HepG2 (cell line): ENCODE results near the gene TTBK2. TPM values are rescaled to one million over a fixed set of nuclear protein-coding genes. Genes with fewer than 3 reads are reported as not detected.

Source experiments
- ATAC-seq: fragments of 200-7000 bp; cut with Tn5 transposase; 3 replicates; pipeline ENCODE4 v1.9.1; 2020; ENCODE audit warnings: mild to moderate bottlenecking, moderate library complexity
- BruUV-seq: library from RNA; stranded (reverse); fragments of 400-500 nt; replicated peaks from 2 replicates; lab custom pipeline; 2021; lab: Mats Ljungman, UMichigan
- CTCF ChIA-PET: fragments of 300-600 bp; formaldehyde crosslinking; extraction: SDS; loops from one replicate; lab custom pipeline; 2021; ENCODE audit warnings: low total read pairs, inconsistent platforms, low intra/inter-chr PET ratio; lab: Yijun Ruan, JAX
- POLR2A ChIA-PET: fragments of 350-600 bp; sonication (Branson Sonifier 250); formaldehyde crosslinking; loops from one replicate; lab custom pipeline; 2020; ENCODE audit warnings: antibody characterized with exemption, inconsistent platforms; lab: Yijun Ruan, JAX
- DNase-seq: peaks from one replicate; pipeline ENCODE4 v3.0.0-alpha.2; 2015; ENCODE audit warnings: low spot score
- FAIRE-seq: peaks from 3 replicates; lab custom pipeline; 2011; peaks lifted over from hg19 to GRCh38; lab: Jason Lieb, UNC
- H2AFZ ChIP-seq: one replicate; pipeline ENCODE4 v1.6.1; 2011; ENCODE audit warnings: low read length, inconsistent platforms
- H3K27ac ChIP-seq: fragments of 300-600 bp; 3 replicates; pipeline ENCODE4 v1.8.0; 2011; ENCODE audit warnings: mixed run types, mild to moderate bottlenecking, mixed read lengths, low read length, inconsistent platforms; ENCODE audit not compliant: insufficient read depth; ENCODE audit errors: extremely low read length
- H3K27me3 ChIP-seq, 2 experiments: fragments of 200-600 bp in 1 of 2; 2 replicates in 1 of 2; 3 replicates in 1 of 2; pipeline versions ENCODE4 v1.6.0 to v1.8.0; 2011; ENCODE audit warnings: low read length in 2 of 2, mild to moderate bottlenecking in 2 of 2, moderate library complexity in 2 of 2, inconsistent platforms in 1 of 2; ENCODE audit not compliant: insufficient read depth in 2 of 2, control insufficient read depth in 1 of 2
- H3K36me3 ChIP-seq, 2 experiments: fragments of 200-600 bp in 1 of 2; replicated peaks in 1 of 2; 2 replicates in 1 of 2; 3 replicates in 1 of 2; pipeline versions ENCODE4 v1.5.1 to v1.8.0; 2011; ENCODE audit warnings: low read length in 2 of 2, inconsistent platforms in 1 of 2; ENCODE audit not compliant: insufficient read depth in 2 of 2, control insufficient read depth in 1 of 2
- H3K4me1 ChIP-seq: 2 replicates; pipeline ENCODE4 v1.5.1; 2012; ENCODE audit warnings: low read length, inconsistent platforms; ENCODE audit not compliant: insufficient read depth
- H3K4me2 ChIP-seq: 2 replicates; pipeline ENCODE4 v1.6.0; 2011; ENCODE audit warnings: low read depth, low read length, inconsistent platforms
- H3K4me3 ChIP-seq, 3 experiments: fragments of 200-600 bp in 1 of 3; sonication (generic), shearing (Covaris generic) in 1 of 3; replicated peaks in 1 of 3; 2 replicates each; pipeline ENCODE4 v1.5.1; 2011 to 2016; ENCODE audit warnings: low read length in 3 of 3, inconsistent platforms in 2 of 3, low read depth in 2 of 3, mild to moderate bottlenecking in 2 of 3, control low read depth in 1 of 3, mixed read lengths in 1 of 3; ENCODE audit not compliant: insufficient read depth in 1 of 3
- H3K79me2 ChIP-seq: one replicate; pipeline ENCODE4 v1.6.1; 2011; ENCODE audit warnings: low read length, inconsistent platforms; ENCODE audit not compliant: insufficient read depth
- H3K9ac ChIP-seq: 2 replicates; pipeline ENCODE4 v1.6.0; 2011; ENCODE audit warnings: mild to moderate bottlenecking, low read depth, low read length, inconsistent platforms; ENCODE audit not compliant: insufficient read depth
- H3K9me3 ChIP-seq: 2 replicates; pipeline ENCODE4 v1.5.1; 2012; ENCODE audit warnings: mild to moderate bottlenecking, low read length
- H4K20me1 ChIP-seq: 2 replicates; pipeline ENCODE4 v1.6.0; 2011; ENCODE audit warnings: inconsistent platforms, mild to moderate bottlenecking, low read length, moderate library complexity; ENCODE audit not compliant: insufficient read depth
- ATRX ChIP-seq: sonication (generic); formaldehyde crosslinking; IDR thresholded peaks from 2 replicates; pipeline ENCODE4 v1.4.0; 2020; ENCODE audit warnings: missing genetic modification reagents, borderline replicate concordance
- ELF3 ChIP-seq: IDR thresholded peaks from 2 replicates; pipeline ENCODE4 v1.6.1; 2016; ENCODE audit warnings: missing genetic modification reagents, missing compliant biosample characterization
- GTF3A ChIP-seq: sonication (generic); formaldehyde crosslinking; conservative IDR thresholded peaks from 2 replicates; pipeline ENCODE4 v1.4.0; 2020; ENCODE audit warnings: mild to moderate bottlenecking, missing genetic modification reagents
- KAT2B ChIP-seq: fragments of 150-350 bp; IDR thresholded peaks from 2 replicates; pipeline ENCODE4 v1.6.1; 2014; ENCODE audit warnings: low read depth, low read length, borderline replicate concordance
- MTA1 ChIP-seq: sonication (generic); formaldehyde crosslinking; IDR thresholded peaks from 2 replicates; pipeline ENCODE4 v1.4.0; 2020; ENCODE audit warnings: missing genetic modification reagents, mild to moderate bottlenecking, borderline replicate concordance
- NR2F1 ChIP-seq, 2 experiments: fragments of 450-650 bp in 1 of 2; formaldehyde crosslinking in 1 of 2; IDR thresholded peaks; 2 replicates each; pipeline versions ENCODE4 v1.5.0 to v1.6.1; 2016 to 2020; ENCODE audit warnings: mild to moderate bottlenecking in 1 of 2, missing compliant biosample characterization in 1 of 2, missing genetic modification reagents in 1 of 2, moderate library complexity in 1 of 2
- NR2F6 ChIP-seq, 2 experiments: IDR thresholded peaks; 2 replicates each; pipeline ENCODE4 v1.6.1; 2016; ENCODE audit warnings: antibody characterized with exemption in 1 of 2, mild to moderate bottlenecking in 1 of 2
- POLR2AphosphoS2 ChIP-seq: IDR thresholded peaks from 2 replicates; pipeline ENCODE4 v1.6.1; 2011; ENCODE audit warnings: low read depth, low read length, improper control_type of control experiment
- SIN3A ChIP-seq: IDR thresholded peaks from 2 replicates; pipeline ENCODE4 v1.6.1; 2011; ENCODE audit warnings: low read depth, mild to moderate bottlenecking, control low read depth, low read length, borderline replicate concordance
- SRSF1 ChIP-seq: fragments of 200-400 bp; formaldehyde crosslinking; optimal IDR thresholded peaks from 2 replicates; pipeline ENCODE3; 2017; ENCODE audit warnings: mild to moderate bottlenecking, low read depth, low read length, moderate library complexity
- TBP ChIP-seq: sonication (generic); formaldehyde crosslinking; IDR thresholded peaks from 2 replicates; pipeline ENCODE4 v1.5.0; 2020; ENCODE audit warnings: missing genetic modification reagents
- ZNF251 ChIP-seq: sonication (generic); formaldehyde crosslinking; IDR thresholded peaks from 2 replicates; pipeline ENCODE4 v1.9.0; 2021; ENCODE audit warnings: mild to moderate bottlenecking, missing genetic modification reagents
- ZNF263 ChIP-seq: sonication (generic); formaldehyde crosslinking; IDR thresholded peaks from 2 replicates; pipeline ENCODE4 v1.4.0; 2020; ENCODE audit warnings: missing genetic modification reagents
- ZNF3 ChIP-seq: IDR thresholded peaks from 2 replicates; pipeline ENCODE4 v1.7.0; 2017; ENCODE audit warnings: inconsistent platforms
- ZNF317 ChIP-seq: sonication (generic); formaldehyde crosslinking; IDR thresholded peaks from 2 replicates; pipeline ENCODE4 v1.5.0; 2020; ENCODE audit warnings: mild to moderate bottlenecking, missing genetic modification reagents
- ZNF326 ChIP-seq: sonication (generic); formaldehyde crosslinking; IDR thresholded peaks from 2 replicates; pipeline ENCODE4 v1.4.0; 2020; ENCODE audit warnings: missing genetic modification reagents, borderline replicate concordance
- ZNF747 ChIP-seq: sonication (generic); formaldehyde crosslinking; IDR thresholded peaks from 2 replicates; pipeline ENCODE4 v1.8.1; 2023; ENCODE audit warnings: missing genetic modification reagents, mild to moderate bottlenecking, borderline replicate concordance
- ZNF782 ChIP-seq: sonication (generic); formaldehyde crosslinking; IDR thresholded peaks from 2 replicates; pipeline ENCODE4 v1.4.0; 2020; ENCODE audit warnings: missing genetic modification reagents, mild to moderate bottlenecking, borderline replicate concordance
- WGBS: methylation state at CpG from one replicate; pipeline ENCODE4 v1.1.6; 2017; ENCODE audit warnings: low lambda C conversion rate; 5-methylcytosine and 5-hydroxymethylcytosine counted together
- in situ Hi-C: cut with HindIII; loops from 2 replicates; pipeline ENCODE4 v1.10.0; 2017; ENCODE audit warnings: low pct_unique_long_range_greater_than_20kb; ENCODE audit not compliant: extremely low pct_ligation_motif_present
- intact Hi-C: fragments of 100-400 bp; cut with micrococcal nuclease; formaldehyde crosslinking; loops from one replicate; pipeline ENCODE4 v1.10.0; 2022; ENCODE audit not compliant: unreplicated experiment
- polyA plus RNA-seq, 8 experiments: library from polyadenylated mRNA; depleted of rRNA in 3 of 8; stranded (reverse) in 7 of 8; unstranded in 1 of 8; fragments of >200 nt; fragmentation: Illumina TruSeq in 4 of 8; extraction: Trizol in 4 of 8; gene quantifications; 2 replicates each; pipeline versions ENCODE4 v1.2.1 to v1.2.3, GENCODE V29; 2011 to 2016; ENCODE audit warnings: low read depth in 4 of 8, missing spikeins in 1 of 8, mixed read lengths in 1 of 8; ENCODE audit not compliant: insufficient read depth in 1 of 8
- total RNA-seq, 5 experiments: library from RNA; depleted of rRNA; stranded (reverse); fragments of >200 nt; fragmentation: Illumina TruSeq; extraction: Trizol; gene quantifications; 2 replicates each; pipeline ENCODE4 v1.2.3, GENCODE V29; 2016; ENCODE audit warnings: low read depth in 1 of 5
- TF ChIP-seq, protein P1 (sequence below): sonication (generic); formaldehyde crosslinking; IDR thresholded peaks from 2 replicates; pipeline ENCODE4 v1.4.0; 2020; ENCODE audit warnings: mild to moderate bottlenecking, missing genetic modification reagents

The TTBK2 gene
- total and polyA plus RNA-seq, 2 of the 13 experiments (the other 11 are each of a cell fraction or from before 2014, with no cell fraction given) = 5.1 to 7.4 TPM

DNA sequence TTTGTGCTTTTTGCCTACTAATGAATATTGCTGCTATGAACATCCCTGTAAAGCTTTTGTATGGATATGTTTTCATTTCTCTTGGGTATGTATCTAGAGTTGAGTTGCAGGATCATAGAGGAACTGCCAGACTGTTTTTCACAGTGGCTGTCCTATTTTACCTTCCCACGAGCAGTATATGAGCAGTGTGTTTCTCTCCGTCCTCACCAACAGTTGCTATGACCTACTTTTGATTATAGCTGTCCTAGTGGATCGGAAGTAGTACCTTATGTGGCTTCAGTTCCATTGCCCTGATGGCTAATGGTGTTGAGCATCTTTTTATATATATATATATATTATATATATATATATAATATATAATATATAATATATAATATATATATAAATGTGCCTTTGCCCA, 208.8 kb downstream of the TTBK2 start:
- Histone ChIP-seq H3K4me3 (no peak overlapping the region), H3K27me3 (no peaks in the 10 kb centered on the region), H3K9ac (no peak overlapping the region), H3K79me2 (no peaks in the 10 kb centered on the region), H3K4me1 (peaks cover 33% of the 10 kb centered on the region), H3K27ac (no peak overlapping the region), H3K9me3 (no peaks in the 10 kb centered on the region), H3K4me2 (no peak overlapping the region), H2AFZ (no peak overlapping the region), H4K20me1 (no peaks in the 10 kb centered on the region), H3K36me3 (0 out of 5 replicates have a peak, but pooled peaks cover 0 to 1% of the 10 kb centered on the region in 2 experiments)
- in situ Hi-C loops = loop anchor here (25.0 kb wide), 1 partner anchor 501 kb away; the partner anchor contains the start of gene EPB42
- TF ChIP-seq POLR2AphosphoS2 (no peak), SIN3A (no peak), ZNF3 (no peak), MTA1 (CRISPR knock-in tag) (no peak), ZNF747 (CRISPR knock-in tag) (no peak), ZNF782 (CRISPR knock-in tag) (no peak), KAT2B (no peak), ZNF317 (CRISPR knock-in tag) (no peak)
- TF ChIP-seq, protein P1, sequence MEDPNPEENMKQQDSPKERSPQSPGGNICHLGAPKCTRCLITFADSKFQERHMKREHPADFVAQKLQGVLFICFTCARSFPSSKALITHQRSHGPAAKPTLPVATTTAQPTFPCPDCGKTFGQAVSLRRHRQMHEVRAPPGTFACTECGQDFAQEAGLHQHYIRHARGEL (CRISPR knock-in tag) = no peak
- ATAC-seq (no peak), DNase-seq (no peak), FAIRE-seq (peak; percentile 36)
- WGBS = 98% methylated on average over 3 of the region's 3 CpGs
- intact Hi-C loops = no loop called here
- CTCF ChIA-PET = no interaction called here
- POLR2A ChIA-PET = no interaction called here
- BruUV-seq = no TSS peak

DNA sequence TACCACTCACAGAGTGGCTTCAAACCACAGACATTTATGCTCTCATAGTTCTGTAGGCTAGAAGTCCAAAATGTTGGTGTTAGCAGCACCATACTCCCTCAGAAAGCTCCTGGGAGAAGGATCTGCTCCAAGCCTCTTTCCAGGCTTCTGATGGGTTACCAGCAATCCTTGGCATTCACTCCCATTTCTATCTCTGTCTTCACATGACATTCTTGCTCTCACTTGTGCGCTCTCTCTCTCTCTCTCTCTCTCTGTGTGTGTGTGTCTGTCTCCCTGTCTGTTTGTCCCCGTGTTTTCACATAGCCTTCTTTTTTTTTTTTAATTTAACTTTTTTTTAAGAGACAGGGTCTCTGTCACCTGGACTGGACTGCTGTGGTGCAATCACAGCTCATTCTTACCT, 209.9 kb downstream of the TTBK2 start:
- Histone ChIP-seq H3K27me3 (no peaks in the 10 kb centered on the region), H3K9ac (no peak overlapping the region), H3K4me2 (no peak overlapping the region), H3K79me2 (no peaks in the 10 kb centered on the region), H2AFZ (no peak overlapping the region), H3K27ac (no peak overlapping the region), H3K4me1 (peaks cover 30% of the 10 kb centered on the region), H3K36me3 (0 out of 5 replicates have a peak, but pooled peaks cover 0 to 1% of the 10 kb centered on the region in 2 experiments), H4K20me1 (no peaks in the 10 kb centered on the region), H3K4me3 (no peak overlapping the region), H3K9me3 (no peaks in the 10 kb centered on the region)
- in situ Hi-C loops (loop anchor here (25.0 kb wide), 1 partner anchor 502 kb away; the partner anchor contains the start of gene EPB42), intact Hi-C loops (no loop called here)
- ChIA-PET CTCF (no interaction called here), POLR2A (no interaction called here)
- TF ChIP-seq NR2F6 (IDR thresholded peaks at IDR 0.05) (no peak), NR2F6 (CRISPR knock-in tag; IDR thresholded peaks at IDR 0.05) (no peak), ZNF251 (CRISPR knock-in tag) (no peak), ZNF263 (CRISPR knock-in tag) (no peak), ELF3 (CRISPR knock-in tag) (no peak), ZNF326 (CRISPR knock-in tag) (no peak), ATRX (no peak), TBP (CRISPR knock-in tag) (no peak), NR2F1 (CRISPR knock-in tag; IDR thresholded peaks at IDR 0.05) (no peak), SRSF1 (no peak), GTF3A (CRISPR knock-in tag) (no peak)
- WGBS = 91% methylated on average over 2 of the region's 2 CpGs
- BruUV-seq = no TSS peak
- ATAC-seq (no peak), DNase-seq (no peak), FAIRE-seq (no peak)
